Thoracic aorta (tissue), 2 donors: ENCODE data around the gene CEP89. TPM values are rescaled to one million over a fixed set of nuclear protein-coding genes. Genes with fewer than 3 reads are reported as not detected.

Experiments
- ATAC-seq: fragments of 150-250 bp; one replicate; pipeline ENCODE4 v1.8.0; 2017; ENCODE audit warnings: low read depth; ENCODE audit not compliant: insufficient number of reproducible peaks, low FRiP score
- DNase-seq: peaks from one replicate; pipeline ENCODE4 v3.0.0-alpha.2; 2020; ENCODE audit warnings: low spot score
- H3K27ac ChIP-seq, 2 donors: fragments of 200-600 bp; sonication (generic); 1 replicate in 1 of 2; 2 replicates in 1 of 2; pipeline ENCODE4 v1.5.1; 2016; ENCODE audit warnings: mild to moderate bottlenecking in 2 of 2, moderate library complexity in 2 of 2
- H3K27me3 ChIP-seq: fragments of 200-600 bp; sonication (generic); replicated peaks from 2 replicates; pipeline ENCODE4 v1.6.0; 2016; ENCODE audit warnings: mild to moderate bottlenecking; ENCODE audit not compliant: insufficient read depth
- H3K36me3 ChIP-seq: fragments of 200-600 bp; sonication (generic); one replicate; pipeline ENCODE4 v1.5.1; 2016
- H3K4me1 ChIP-seq, 2 donors: fragments of 200-600 bp; sonication (generic); 1 replicate in 1 of 2; 2 replicates in 1 of 2; pipeline versions ENCODE4 v1.5.1 to v1.6.0; 2016; ENCODE audit warnings: low read depth in 2 of 2, mild to moderate bottlenecking in 1 of 2; ENCODE audit not compliant: control insufficient read depth in 1 of 2
- H3K4me3 ChIP-seq: fragments of 200-600 bp; sonication (generic); 2 replicates; pipeline ENCODE4 v1.5.1; 2016; ENCODE audit warnings: mild to moderate bottlenecking
- H3K9me3 ChIP-seq: fragments of 200-600 bp; sonication (generic); 2 replicates; pipeline ENCODE4 v1.5.1; 2016
- CTCF ChIP-seq: fragments of 200-600 bp; sonication (generic); IDR thresholded peaks from one replicate; pipeline ENCODE4 v1.5.1; 2019; ENCODE audit warnings: antibody characterized with exemption
- total RNA-seq, 2 donors: library from RNA; depleted of rRNA; stranded (reverse); fragments of >200 nt; gene quantifications; one replicate each; pipeline versions ENCODE4 v1.1.0 to v1.2.3, GENCODE V29; 2016

The CEP89 gene
- total RNA-seq, 2 donors from 2014 or later: 20.5 to 26.1 TPM

- H3K4me1 ChIP-seq: no peaks in the 10 kb centered on the region
- no peak for TF ChIP-seq CTCF
- H3K27me3 ChIP-seq: no peaks in the 10 kb centered on the region
- ATAC-seq (no peak), DNase-seq (no peak)
- peaks cover 20% of the 10 kb centered on the region for H3K36me3 ChIP-seq
- no peak overlapping the region for H3K27ac ChIP-seq
- no peak overlapping the region for H3K4me3 ChIP-seq
- no peaks in the 10 kb centered on the region for H3K9me3 ChIP-seq
These were observed 36.1 kb downstream of the CEP89 start for GRCh38 chr19:32935629-32936028.

GRCh38 chr19:32933571-32933970, 38.2 kb downstream of the CEP89 start:
- H3K27me3 ChIP-seq: no peaks in the 10 kb centered on the region
- no peak overlapping the region for H3K27ac ChIP-seq
- H3K4me1 ChIP-seq: no peaks in the 10 kb centered on the region
- H3K9me3 ChIP-seq: no peaks in the 10 kb centered on the region
- H3K36me3 ChIP-seq: peaks cover 15% of the 10 kb centered on the region
- no peak for ATAC-seq
- DNase-seq: no peak
- no peak overlapping the region for H3K4me3 ChIP-seq
- no peak for TF ChIP-seq CTCF

- peaks cover 17% of the 10 kb centered on the region for H3K36me3 ChIP-seq
- ATAC-seq: no peak
- H3K4me1 ChIP-seq: no peaks in the 10 kb centered on the region
- H3K27me3 ChIP-seq: no peaks in the 10 kb centered on the region
- TF ChIP-seq CTCF: no peak
- no peak for DNase-seq
- no peak overlapping the region for H3K4me3 ChIP-seq
- no peaks in the 10 kb centered on the region for H3K9me3 ChIP-seq
- no peak overlapping the region for H3K27ac ChIP-seq
These were observed 41.2 kb downstream of the CEP89 start for GRCh38 chr19:32930567-32930966.

GRCh38 chr19:32928806-32929205, 43.0 kb downstream of the CEP89 start:
- Histone ChIP-seq H3K27ac (no peak overlapping the region), H3K4me1 (no peaks in the 10 kb centered on the region), H3K4me3 (no peak overlapping the region), H3K9me3 (no peaks in the 10 kb centered on the region), H3K27me3 (no peaks in the 10 kb centered on the region), H3K36me3 (peaks cover 17% of the 10 kb centered on the region)
- no peak for TF ChIP-seq CTCF
- ATAC-seq (no peak), DNase-seq (no peak)

GRCh38 chr19:32924200-32924599, 47.6 kb downstream of the CEP89 start:
- Histone ChIP-seq H3K27me3 (no peaks in the 10 kb centered on the region), H3K4me1 (no peaks in the 10 kb centered on the region), H3K27ac (no peak overlapping the region), H3K4me3 (no peak overlapping the region), H3K9me3 (no peaks in the 10 kb centered on the region), H3K36me3 (peaks cover 20% of the 10 kb centered on the region)
- no peak for ATAC-seq
- no peak for DNase-seq
- no peak for TF ChIP-seq CTCF
